Ascending aorta (tissue), 2 donors: Measurements from ENCODE around the gene LDLRAD4. TPM values are rescaled to one million over a fixed set of nuclear protein-coding genes. Genes with fewer than 3 reads are reported as not detected.
"Not testable (repeated sequence)": the region's sequence is repeated elsewhere in the genome, so short reads cannot be mapped to it uniquely, and the experiment has no call there.

Experiments
- DNase-seq, 2 donors: peaks; one replicate each; pipeline ENCODE4 v3.0.0-alpha.2; 2019; ENCODE audit warnings: low spot score in 2 of 2
- H3K27ac ChIP-seq, 2 donors: fragments of 200-600 bp; sonication (generic); one replicate each; pipeline ENCODE4 v1.5.1; 2016 to 2017; ENCODE audit warnings: mild to moderate bottlenecking in 1 of 2
- H3K27me3 ChIP-seq: fragments of 200-600 bp; sonication (generic); one replicate; pipeline ENCODE4 v1.5.1; 2017
- H3K36me3 ChIP-seq, 2 donors: fragments of 200-600 bp; sonication (generic); one replicate each; pipeline ENCODE4 v1.5.1; 2016
- H3K4me1 ChIP-seq, 2 donors: fragments of 200-600 bp; sonication (generic); one replicate each; pipeline ENCODE4 v1.5.1; 2016 to 2017; ENCODE audit warnings: mild to moderate bottlenecking in 1 of 2
- H3K4me3 ChIP-seq, 2 donors: fragments of 200-600 bp; sonication (generic); one replicate each; pipeline ENCODE4 v1.5.1; 2016 to 2017; ENCODE audit warnings: mild to moderate bottlenecking in 1 of 2
- H3K9me3 ChIP-seq, 2 donors: fragments of 200-600 bp; sonication (generic); one replicate each; pipeline ENCODE4 v1.5.1; 2016
- intact Hi-C: fragments of 100-400 bp; cut with DNase I; formaldehyde crosslinking; loops from one replicate; pipeline ENCODE4 v1.15.1; 2023
- total RNA-seq: library from RNA; depleted of rRNA; stranded (reverse); fragments of >200 nt; gene quantifications from one replicate; pipeline ENCODE4 v1.1.0, GENCODE V29; 2016
- TF ChIP-seq, protein P1 (sequence below), 3 experiments: fragments of 200-600 bp in 2 of 3; fragments of 450-650 bp in 1 of 3; sonication (generic) in 2 of 3; IDR thresholded peaks; one replicate each; pipeline ENCODE4 v1.5.1; 2016 to 2019; ENCODE audit warnings: antibody characterized with exemption in 3 of 3, mild to moderate bottlenecking in 1 of 3, moderate library complexity in 1 of 3

The LDLRAD4 gene
- total RNA-seq, 1 donor from 2014 or later: 21.0 TPM

DNA sequence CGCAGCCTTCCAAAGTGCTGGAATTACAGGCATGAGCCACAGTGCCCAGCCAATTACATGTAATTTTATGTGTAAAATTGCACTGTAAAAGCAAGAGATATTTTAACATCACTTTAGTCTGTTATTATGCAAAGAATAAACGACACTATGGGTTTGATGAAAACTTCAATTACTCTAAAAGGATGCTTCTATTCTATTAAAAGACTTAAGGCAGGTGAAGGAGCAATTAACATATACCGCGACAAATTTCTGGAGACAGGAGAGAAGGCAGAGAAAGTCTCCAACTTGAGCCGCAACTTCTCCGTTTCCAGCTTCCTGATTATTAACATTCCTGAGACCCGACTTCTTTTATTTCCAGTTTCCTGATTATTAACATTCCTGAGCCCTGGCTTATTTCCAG is 454.1 kb downstream of the LDLRAD4 start:
- no peaks in the 10 kb centered on the region for H3K9me3 ChIP-seq
- H3K4me1 ChIP-seq: peaks cover 0 to 3% of the 10 kb centered on the region in 2 donors
- intact Hi-C loops: no loop called here
- DNase-seq: no peak
- H3K36me3 ChIP-seq: no peaks in the 10 kb centered on the region
- no peak overlapping the region for H3K4me3 ChIP-seq
- H3K27me3 ChIP-seq: no peaks in the 10 kb centered on the region
- TF ChIP-seq, protein P1, sequence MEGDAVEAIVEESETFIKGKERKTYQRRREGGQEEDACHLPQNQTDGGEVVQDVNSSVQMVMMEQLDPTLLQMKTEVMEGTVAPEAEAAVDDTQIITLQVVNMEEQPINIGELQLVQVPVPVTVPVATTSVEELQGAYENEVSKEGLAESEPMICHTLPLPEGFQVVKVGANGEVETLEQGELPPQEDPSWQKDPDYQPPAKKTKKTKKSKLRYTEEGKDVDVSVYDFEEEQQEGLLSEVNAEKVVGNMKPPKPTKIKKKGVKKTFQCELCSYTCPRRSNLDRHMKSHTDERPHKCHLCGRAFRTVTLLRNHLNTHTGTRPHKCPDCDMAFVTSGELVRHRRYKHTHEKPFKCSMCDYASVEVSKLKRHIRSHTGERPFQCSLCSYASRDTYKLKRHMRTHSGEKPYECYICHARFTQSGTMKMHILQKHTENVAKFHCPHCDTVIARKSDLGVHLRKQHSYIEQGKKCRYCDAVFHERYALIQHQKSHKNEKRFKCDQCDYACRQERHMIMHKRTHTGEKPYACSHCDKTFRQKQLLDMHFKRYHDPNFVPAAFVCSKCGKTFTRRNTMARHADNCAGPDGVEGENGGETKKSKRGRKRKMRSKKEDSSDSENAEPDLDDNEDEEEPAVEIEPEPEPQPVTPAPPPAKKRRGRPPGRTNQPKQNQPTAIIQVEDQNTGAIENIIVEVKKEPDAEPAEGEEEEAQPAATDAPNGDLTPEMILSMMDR (IDR thresholded peaks at IDR 0.05): no peak
- H3K27ac ChIP-seq: peak overlapping the region; percentile 43 to 55

DNA sequence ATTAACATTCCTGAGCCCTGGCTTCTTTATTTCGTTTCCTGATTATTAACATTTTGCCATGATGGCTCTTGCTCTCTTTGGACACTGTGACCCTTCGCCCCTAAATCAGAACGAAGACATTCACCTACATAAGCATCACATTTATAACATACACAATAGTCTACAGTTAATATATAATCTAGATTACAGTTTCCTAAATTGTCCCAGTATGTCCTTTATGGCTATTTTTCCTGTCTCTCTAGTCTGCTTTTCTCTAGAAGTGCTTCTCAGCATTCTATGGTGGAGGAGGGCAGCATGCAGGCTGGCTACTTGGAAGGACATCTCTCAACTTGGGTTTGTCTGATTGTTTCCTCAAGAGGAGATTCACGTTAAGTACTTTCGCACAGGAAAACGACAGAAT is 457.9 kb downstream of the LDLRAD4 start:
- Histone ChIP-seq H3K9me3 (no peaks in the 10 kb centered on the region), H3K27me3 (no peaks in the 10 kb centered on the region), H3K36me3 (no peaks in the 10 kb centered on the region), H3K4me3 (no peak overlapping the region), H3K27ac (no peak overlapping the region), H3K4me1 (peaks cover 6 to 12% of the 10 kb centered on the region in 2 donors)
- DNase-seq: no peak
- TF ChIP-seq, protein P1 (IDR thresholded peaks at IDR 0.05): no peak
- intact Hi-C loops: no loop called here

DNA sequence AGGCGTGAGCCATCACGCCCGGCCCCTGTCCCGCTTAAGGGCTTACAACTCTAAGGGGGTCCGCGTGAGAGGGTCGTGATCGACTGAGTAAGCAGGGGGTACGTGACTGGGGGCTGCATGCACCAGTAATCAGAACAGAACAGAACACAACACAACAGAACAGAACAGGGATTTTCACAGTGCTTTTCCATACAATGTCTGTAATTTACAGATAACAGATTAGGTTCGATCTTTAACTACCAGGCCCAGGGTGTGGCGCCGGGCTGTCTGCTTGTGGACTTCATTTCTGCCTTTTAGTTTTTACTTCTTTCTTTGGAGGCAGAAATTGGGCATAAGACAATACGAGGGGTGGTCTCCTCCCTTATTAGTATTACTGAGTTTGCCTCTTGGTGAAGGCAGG is 458.8 kb downstream of the LDLRAD4 start:
- DNase-seq, H3K27ac ChIP-seq, H3K36me3 ChIP-seq, H3K4me3 ChIP-seq, H3K9me3 ChIP-seq, H3K27me3 ChIP-seq, intact Hi-C loops: not testable (repeated sequence)
- H3K4me1 ChIP-seq: peaks cover 3 to 12% of the 10 kb centered on the region in 2 donors

DNA sequence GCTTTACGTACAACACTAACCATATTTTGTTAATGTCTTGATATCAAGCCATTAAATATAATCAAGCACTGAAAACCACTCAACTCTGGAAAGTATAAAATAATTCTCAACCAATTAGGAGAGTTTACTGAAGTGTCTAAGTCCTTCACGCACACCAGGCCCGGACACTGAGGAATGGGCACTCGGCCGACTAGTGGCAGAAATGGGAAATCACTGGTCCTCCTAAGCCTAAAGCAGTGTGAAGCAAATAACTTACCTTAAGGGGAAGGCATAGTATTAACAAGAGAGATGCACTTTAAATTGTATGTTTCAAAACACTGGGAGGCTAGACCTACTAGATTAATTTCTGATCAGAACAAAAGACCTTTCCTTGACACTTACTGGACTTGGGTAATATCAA is 462.1 kb downstream of the LDLRAD4 start:
- Histone ChIP-seq H3K36me3 (no peaks in the 10 kb centered on the region), H3K4me3 (no peak overlapping the region), H3K27me3 (no peaks in the 10 kb centered on the region), H3K4me1 (peaks cover 3 to 12% of the 10 kb centered on the region in 2 donors), H3K9me3 (no peaks in the 10 kb centered on the region), H3K27ac (no peak overlapping the region)
- intact Hi-C loops: no loop called here
- TF ChIP-seq, protein P1 (IDR thresholded peaks at IDR 0.05): peak; percentile 24 to 58 (median 39)
- DNase-seq: no peak

DNA sequence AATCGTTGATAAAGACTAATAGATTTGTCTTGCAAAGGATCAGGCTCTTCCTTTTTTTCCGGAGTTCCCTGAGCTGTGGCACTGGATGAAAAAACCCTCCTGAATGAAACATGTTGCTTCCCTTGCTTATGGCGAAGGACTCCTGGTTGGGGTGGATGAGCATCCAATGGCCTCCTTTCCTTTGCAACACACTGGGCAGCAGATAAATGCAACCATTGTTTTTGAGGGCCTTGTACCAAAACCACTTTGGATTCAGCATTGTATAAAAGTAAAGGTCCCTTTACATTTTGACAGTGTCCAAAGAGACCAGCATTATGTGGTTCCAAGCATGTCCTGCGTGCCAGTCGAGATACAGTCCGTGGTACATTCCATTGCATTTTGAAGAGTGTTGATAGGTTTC is 463.1 kb downstream of the LDLRAD4 start:
- intact Hi-C loops: no loop called here
- no peak overlapping the region for H3K4me3 ChIP-seq
- no peak overlapping the region for H3K27ac ChIP-seq
- TF ChIP-seq, protein P1 (IDR thresholded peaks at IDR 0.05): no peak
- no peaks in the 10 kb centered on the region for H3K36me3 ChIP-seq
- H3K9me3 ChIP-seq: no peaks in the 10 kb centered on the region
- no peak for DNase-seq
- H3K27me3 ChIP-seq: no peaks in the 10 kb centered on the region
- H3K4me1 ChIP-seq: peaks cover 3 to 12% of the 10 kb centered on the region in 2 donors

DNA sequence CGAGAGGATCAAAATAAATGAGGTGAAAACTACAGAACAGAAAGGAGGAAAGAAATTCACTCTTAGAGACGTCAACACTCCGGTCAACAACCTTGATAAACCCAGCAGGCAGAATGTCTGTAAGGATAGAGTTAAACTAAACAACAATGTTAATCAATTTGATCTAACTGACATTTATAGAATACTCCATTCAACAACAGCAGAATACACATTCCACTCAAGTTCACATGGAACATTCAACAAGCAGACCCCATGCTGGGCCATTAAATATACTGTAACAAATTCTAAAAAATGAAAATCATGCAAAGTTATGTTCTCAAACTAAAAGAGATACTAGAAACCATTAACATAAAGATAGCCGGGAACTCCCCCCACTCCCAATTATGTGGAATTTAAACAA is 466.0 kb downstream of the LDLRAD4 start:
- TF ChIP-seq, protein P1 (IDR thresholded peaks at IDR 0.05): no peak
- Histone ChIP-seq H3K36me3 (no peaks in the 10 kb centered on the region), H3K27me3 (no peaks in the 10 kb centered on the region), H3K4me1 (peaks cover 3 to 7% of the 10 kb centered on the region in 2 donors), H3K4me3 (no peak overlapping the region), H3K27ac (no peak overlapping the region), H3K9me3 (no peaks in the 10 kb centered on the region)
- intact Hi-C loops: no loop called here
- DNase-seq: no peak
